A549 treated with RU486 at 1 μM for 4 hours (cell line): Measurements from ENCODE around the gene KLF12. TPM values are rescaled to one million over a fixed set of nuclear protein-coding genes. Genes with fewer than 3 reads are reported as not detected.

ENCODE experiments used
- total RNA-seq: library from RNA; stranded (reverse); fragments of 200-300 nt; extraction: Qiagen RNA extraction; gene quantifications from 5 replicates; pipeline ENCODE4 v1.2.3, GENCODE V29; 2022; ENCODE audit warnings: low read depth

KLF12 gene
- total RNA-seq = 0.82 to 2.8 TPM (median 2.6 TPM) in 5 replicates

DNA sequence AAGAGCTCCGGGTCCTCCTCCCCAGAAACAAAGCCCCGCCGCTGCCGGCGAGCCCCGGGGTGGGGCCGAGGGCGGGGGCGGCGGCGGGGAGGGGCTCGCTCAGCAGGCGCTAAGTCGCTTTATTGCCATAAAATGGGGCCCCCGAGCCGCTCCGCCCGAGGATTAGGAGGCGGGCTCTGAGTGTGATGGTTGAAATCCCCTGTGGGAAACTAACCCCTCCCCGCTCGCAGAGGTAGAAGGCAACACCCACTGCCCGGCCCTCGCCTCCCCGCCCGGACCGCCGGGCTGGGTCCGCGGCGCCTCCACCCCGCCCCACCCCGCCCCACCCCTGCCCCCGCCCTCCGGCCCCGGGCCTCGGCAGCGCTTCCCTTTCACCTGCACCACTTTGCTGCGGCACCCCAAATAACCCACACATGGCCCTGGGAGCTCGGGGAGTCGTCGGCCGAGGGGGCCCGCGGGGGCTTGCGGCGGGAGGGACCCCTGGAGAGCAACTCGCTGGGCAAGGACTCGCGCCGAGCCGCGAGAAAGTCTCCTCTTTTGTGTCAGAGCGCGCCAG lies at the start of gene KLF12:
Gene KLF12 (minus strand): TSS at position 184 of the 556 bp plus-strand sequence.

